Caco-2 (cell line): ENCODE measurements around the gene FZD8. TPM values are rescaled to one million over a fixed set of nuclear protein-coding genes. Genes with fewer than 3 reads are reported as not detected.

Experiments used
- BruUV-seq: library from RNA; stranded (reverse); fragments of 400-500 nt; replicated peaks from 2 replicates; lab custom pipeline; 2021; lab: Mats Ljungman, UMichigan
- CTCF ChIA-PET: fragments of 300-600 bp; sonication (Branson Sonifier 250); formaldehyde crosslinking; loops from one replicate; lab custom pipeline; 2022; ENCODE audit warnings: antibody characterized with exemption; lab: Charles Lee
- POLR2A ChIA-PET: fragments of 300-600 bp; sonication (Branson Sonifier 250); formaldehyde crosslinking; loops from one replicate; lab custom pipeline; 2022; ENCODE audit warnings: antibody characterized with exemption; lab: Charles Lee
- DNase-seq, 2 experiments: peaks; one replicate each; pipeline versions ENCODE4 v3.0.0 to v3.0.0-alpha.2; 2020 to 2022
- H3K27me3 ChIP-seq: replicated peaks from 2 replicates; pipeline ENCODE4 v1.6.0; 2011; ENCODE audit warnings: low read length; ENCODE audit not compliant: control insufficient read depth, insufficient read depth
- H3K36me3 ChIP-seq: 2 replicates; pipeline ENCODE4 v1.5.1; 2011; ENCODE audit warnings: low read length; ENCODE audit not compliant: control insufficient read depth, insufficient read depth
- H3K4me1 ChIP-seq: fragments of 250-450 bp; sonication (Bioruptor Pico); 2 replicates; pipeline ENCODE4 v1.5.1; 2020; ENCODE audit warnings: mild to moderate bottlenecking
- H3K4me3 ChIP-seq: 2 replicates; pipeline ENCODE4 v1.5.1; 2011; ENCODE audit warnings: low read depth, mild to moderate bottlenecking, control low read depth, low read length
- H3K9me3 ChIP-seq: fragments of 250-450 bp; sonication (Bioruptor Pico); 2 replicates; pipeline ENCODE4 v1.5.1; 2020; ENCODE audit warnings: mild to moderate bottlenecking, moderate library complexity
- H3K27ac Mint-ChIP-seq: one replicate; pipeline ENCODE4 v1.8.0; 2022; ENCODE audit warnings: mixed read lengths; ENCODE audit not compliant: unreplicated experiment
- H3K27me3 Mint-ChIP-seq: one replicate; pipeline ENCODE4 v1.8.0; 2022; ENCODE audit warnings: mixed read lengths; ENCODE audit not compliant: insufficient read depth, unreplicated experiment
- H3K36me3 Mint-ChIP-seq: one replicate; pipeline ENCODE4 v1.8.0; 2022; ENCODE audit warnings: mild to moderate bottlenecking, mixed read lengths; ENCODE audit not compliant: insufficient read depth, unreplicated experiment
- H3K4me1 Mint-ChIP-seq: one replicate; pipeline ENCODE4 v1.8.0; 2022; ENCODE audit warnings: low read depth, mixed read lengths; ENCODE audit not compliant: unreplicated experiment
- H3K4me3 Mint-ChIP-seq: one replicate; pipeline ENCODE4 v1.8.0; 2022; ENCODE audit warnings: mild to moderate bottlenecking, moderate library complexity, mixed read lengths; ENCODE audit not compliant: unreplicated experiment
- H3K9me3 Mint-ChIP-seq: one replicate; pipeline ENCODE4 v1.8.0; 2022; ENCODE audit warnings: mixed read lengths; ENCODE audit not compliant: unreplicated experiment
- intact Hi-C: fragments of 100-400 bp; cut with micrococcal nuclease; formaldehyde crosslinking; loops from one replicate; pipeline ENCODE4 v1.10.0; 2022; ENCODE audit not compliant: unreplicated experiment
- total RNA-seq: library from RNA; stranded (reverse); gene quantifications from 2 replicates; pipeline ENCODE4 v1.2.3, GENCODE V29; 2022
- TF ChIP-seq, protein P1 (sequence below), 2 experiments: fragments of 200-600 bp in 1 of 2; IDR thresholded peaks; 1 replicate in 1 of 2; 2 replicates in 1 of 2; pipeline versions ENCODE4 v1.5.1 to v1.8.0; 2011 to 2022; ENCODE audit warnings: antibody characterized with exemption in 1 of 2, control low read depth in 1 of 2, inconsistent platforms in 1 of 2, low read depth in 1 of 2, low read length in 1 of 2, mild to moderate bottlenecking in 1 of 2, moderate library complexity in 1 of 2; ENCODE audit not compliant: insufficient read depth in 1 of 2, severe bottlenecking in 1 of 2, unreplicated experiment in 1 of 2

The FZD8 gene
- total RNA-seq, 1 experiment from 2014 or later = 3.4 TPM

DNA sequence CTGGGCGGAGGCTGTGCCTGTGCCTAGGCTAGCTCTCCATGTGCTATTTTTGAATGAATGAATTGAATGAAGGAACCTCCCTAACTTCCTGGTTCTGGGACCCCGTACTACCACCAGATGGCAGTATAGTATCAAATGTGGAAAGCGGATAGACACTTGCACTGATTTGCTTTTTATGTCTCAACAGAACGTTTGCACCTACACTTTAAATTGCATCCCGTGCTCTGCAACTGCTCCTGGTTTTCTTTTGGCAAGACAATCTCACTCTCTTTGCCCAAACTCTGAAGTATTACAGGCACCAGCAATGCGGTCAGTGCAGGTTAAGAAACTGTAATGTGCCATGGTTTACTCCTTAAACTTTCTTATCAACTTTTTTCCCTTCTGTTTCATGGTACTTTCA is 6.5 kb downstream of the FZD8 start:
- Mint-ChIP-seq H3K4me3 (no peak overlapping the region), H3K36me3 (no peaks in the 10 kb centered on the region), H3K27ac (no peak overlapping the region), H3K4me1 (no peaks in the 10 kb centered on the region), H3K9me3 (no peaks in the 10 kb centered on the region), H3K27me3 (no peaks in the 10 kb centered on the region)
- Histone ChIP-seq H3K9me3 (no peaks in the 10 kb centered on the region), H3K27me3 (no peaks in the 10 kb centered on the region), H3K4me3 (no peak overlapping the region), H3K4me1 (no peaks in the 10 kb centered on the region), H3K36me3 (no peaks in the 10 kb centered on the region)
- intact Hi-C loops = loop anchor here (1.0 to 5.0 kb wide), 7 partner anchors 146 to 1246 kb away; no protein-coding TSS in a partner anchor
- ChIA-PET POLR2A (no interaction called here), CTCF (interaction anchor here (0.6 to 1.7 kb wide), 12 partner anchors 10 to 1245 kb away, joined by 3 to 14 read pairs (median 4); no protein-coding TSS in a partner anchor)
- TF ChIP-seq, protein P1, sequence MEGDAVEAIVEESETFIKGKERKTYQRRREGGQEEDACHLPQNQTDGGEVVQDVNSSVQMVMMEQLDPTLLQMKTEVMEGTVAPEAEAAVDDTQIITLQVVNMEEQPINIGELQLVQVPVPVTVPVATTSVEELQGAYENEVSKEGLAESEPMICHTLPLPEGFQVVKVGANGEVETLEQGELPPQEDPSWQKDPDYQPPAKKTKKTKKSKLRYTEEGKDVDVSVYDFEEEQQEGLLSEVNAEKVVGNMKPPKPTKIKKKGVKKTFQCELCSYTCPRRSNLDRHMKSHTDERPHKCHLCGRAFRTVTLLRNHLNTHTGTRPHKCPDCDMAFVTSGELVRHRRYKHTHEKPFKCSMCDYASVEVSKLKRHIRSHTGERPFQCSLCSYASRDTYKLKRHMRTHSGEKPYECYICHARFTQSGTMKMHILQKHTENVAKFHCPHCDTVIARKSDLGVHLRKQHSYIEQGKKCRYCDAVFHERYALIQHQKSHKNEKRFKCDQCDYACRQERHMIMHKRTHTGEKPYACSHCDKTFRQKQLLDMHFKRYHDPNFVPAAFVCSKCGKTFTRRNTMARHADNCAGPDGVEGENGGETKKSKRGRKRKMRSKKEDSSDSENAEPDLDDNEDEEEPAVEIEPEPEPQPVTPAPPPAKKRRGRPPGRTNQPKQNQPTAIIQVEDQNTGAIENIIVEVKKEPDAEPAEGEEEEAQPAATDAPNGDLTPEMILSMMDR (IDR thresholded peaks at IDR 0.05; ENCODE audit: insufficient read depth in 1 of 2, low read depth in 1 of 2, low read length in 1 of 2, severe bottlenecking in 1 of 2, unreplicated experiment in 1 of 2) = peak; percentile 94 to 96
- BruUV-seq = no TSS peak
- peak; percentile 60 to 78 for DNase-seq

DNA sequence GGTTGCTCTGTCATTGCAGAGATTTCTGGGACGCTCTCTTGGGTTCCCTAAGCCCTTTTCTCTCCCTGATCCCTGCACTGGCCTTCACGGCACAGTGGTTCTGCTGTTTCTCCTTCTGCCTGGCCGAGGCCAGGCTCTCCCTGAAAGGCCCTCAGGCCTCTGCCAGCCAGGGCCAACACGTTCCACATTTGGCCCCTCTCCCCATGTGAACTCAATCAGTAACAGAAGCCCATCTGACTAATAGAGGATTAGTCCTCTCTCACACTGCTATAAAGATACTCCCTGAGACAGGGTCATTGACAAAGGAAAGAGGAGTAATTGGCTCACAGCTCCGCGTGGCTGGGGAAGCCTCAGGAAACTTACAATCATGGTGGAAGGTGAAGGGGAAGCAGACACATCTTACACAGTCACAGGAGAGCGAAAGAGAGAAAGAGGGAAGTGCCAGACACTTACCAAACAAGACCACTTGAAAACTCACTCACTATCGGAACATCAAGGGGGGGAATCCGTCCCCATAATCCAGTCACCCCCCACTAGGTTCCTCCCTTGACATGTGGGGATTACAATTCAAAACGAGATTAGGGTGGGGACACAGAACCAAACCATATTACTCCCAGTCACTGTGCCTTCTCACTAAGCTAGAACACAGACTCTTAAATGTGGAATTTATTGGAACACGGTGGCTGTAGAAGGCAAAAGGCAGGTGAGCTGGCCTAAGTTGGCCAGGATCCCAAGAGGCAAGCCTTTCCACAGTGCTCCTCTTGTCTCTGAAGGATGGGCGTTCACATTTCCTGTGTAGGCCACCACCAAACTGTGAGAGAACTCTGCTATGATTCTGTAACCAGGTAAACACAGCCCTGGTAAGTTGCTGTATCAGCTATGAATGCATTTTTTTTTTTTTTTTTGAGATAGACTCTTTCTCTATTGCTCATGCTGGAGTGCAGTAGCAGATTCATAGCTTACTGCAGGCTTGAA is 8.8 kb downstream of the FZD8 start:
- ChIA-PET POLR2A (no interaction called here), CTCF (interaction anchor here (0.6 to 1.0 kb wide), 5 partner anchors 19 to 1146 kb away, joined by 3 to 6 read pairs (median 3); no protein-coding TSS in a partner anchor)
- Mint-ChIP-seq H3K4me1 (no peaks in the 10 kb centered on the region), H3K36me3 (no peaks in the 10 kb centered on the region), H3K27ac (no peak overlapping the region), H3K27me3 (no peaks in the 10 kb centered on the region), H3K4me3 (no peak overlapping the region), H3K9me3 (no peaks in the 10 kb centered on the region)
- TF ChIP-seq, protein P1 (IDR thresholded peaks at IDR 0.05; ENCODE audit: insufficient read depth in 1 of 2, low read depth in 1 of 2, low read length in 1 of 2, severe bottlenecking in 1 of 2, unreplicated experiment in 1 of 2) = no peak
- no TSS peak for BruUV-seq
- H3K4me1 ChIP-seq = no peaks in the 10 kb centered on the region
- no peaks in the 10 kb centered on the region for H3K9me3 ChIP-seq
- H3K36me3 ChIP-seq = no peaks in the 10 kb centered on the region
- no peak for DNase-seq
- no peak overlapping the region for H3K4me3 ChIP-seq
- intact Hi-C loops = no loop called here
- no peaks in the 10 kb centered on the region for H3K27me3 ChIP-seq

DNA sequence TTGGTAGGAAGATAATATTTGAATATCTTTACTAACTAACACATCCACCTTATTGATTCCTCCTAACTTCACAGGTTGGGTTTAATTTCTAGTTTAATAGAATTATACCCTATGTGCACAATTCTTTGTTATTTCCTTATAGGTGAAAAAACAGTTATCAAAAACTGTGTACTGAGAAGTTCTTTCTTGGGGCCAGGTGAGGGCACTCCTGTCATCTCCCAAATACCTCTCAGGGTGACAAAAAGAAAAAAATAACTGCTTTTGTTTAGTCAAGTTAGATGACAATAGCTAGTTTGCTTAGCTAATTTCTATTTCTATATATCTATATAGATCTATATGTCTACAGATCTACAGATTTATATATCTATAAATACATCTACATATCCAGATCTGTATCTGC is 10.1 kb downstream of the FZD8 start:
- POLR2A ChIA-PET = no interaction called here
- BruUV-seq = no TSS peak
- TF ChIP-seq, protein P1 (IDR thresholded peaks at IDR 0.05; ENCODE audit: insufficient read depth in 1 of 2, low read depth in 1 of 2, low read length in 1 of 2, severe bottlenecking in 1 of 2, unreplicated experiment in 1 of 2) = peak; percentile 15 to 34

More for the DNA sequence above, 10.1 kb downstream of the FZD8 start:
- CTCF ChIA-PET = interaction anchor here (1.0 kb wide), 1 partner anchor 18 kb away, joined by 6 read pairs; no protein-coding TSS in a partner anchor
- DNase-seq = no peak
- Mint-ChIP-seq H3K4me3 (no peak overlapping the region), H3K27me3 (no peaks in the 10 kb centered on the region), H3K36me3 (no peaks in the 10 kb centered on the region), H3K4me1 (no peaks in the 10 kb centered on the region), H3K9me3 (no peaks in the 10 kb centered on the region), H3K27ac (no peak overlapping the region)
- H3K4me3 ChIP-seq = no peak overlapping the region
- no peaks in the 10 kb centered on the region for H3K4me1 ChIP-seq
- H3K27me3 ChIP-seq = no peaks in the 10 kb centered on the region
- no peaks in the 10 kb centered on the region for H3K36me3 ChIP-seq
- intact Hi-C loops = no loop called here
- no peaks in the 10 kb centered on the region for H3K9me3 ChIP-seq
